ENCODE measurements around the gene GALNT17.

Gene GALNT17

GRCh38 chr7:71488308-71488707 lies 356.4 kb downstream of the GALNT17 start:
- TF ChIP-seq GATA2 (IDR thresholded peaks at IDR 0.05; ENCODE audit: low read depth, low read length) (no peak), GATA3 (IDR thresholded peaks at IDR 0.05; ENCODE audit: low read depth, low read length) (no peak)

DNA sequence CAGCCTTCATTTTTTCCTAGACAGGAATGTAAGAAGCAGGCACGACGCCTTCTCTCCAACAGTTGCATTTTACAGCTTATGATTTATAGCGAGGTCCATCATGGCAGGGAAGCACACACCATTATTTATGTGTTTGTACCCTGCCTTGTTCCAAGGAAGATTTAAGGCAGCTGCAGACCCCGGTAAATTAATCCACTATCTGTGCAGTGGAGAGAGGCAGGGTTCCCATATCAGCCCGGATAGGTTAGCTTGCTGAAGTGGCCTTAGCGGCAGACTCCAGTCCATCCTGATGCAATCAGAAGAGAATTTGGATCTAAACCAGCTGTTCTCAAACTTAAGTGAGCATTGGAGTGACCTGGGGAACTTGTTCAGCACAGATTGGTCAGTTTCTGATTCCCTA lies 359.4 kb downstream of the GALNT17 start:
- TF ChIP-seq GATA2 (IDR thresholded peaks at IDR 0.05; ENCODE audit: low read depth, low read length) (no peak), GATA3 (IDR thresholded peaks at IDR 0.05; ENCODE audit: low read depth, low read length) (no peak)

- TF ChIP-seq GATA2 (IDR thresholded peaks at IDR 0.05; ENCODE audit: low read depth, low read length): no peak
- TF ChIP-seq GATA3 (IDR thresholded peaks at IDR 0.05; ENCODE audit: low read depth, low read length): no peak
Observed at GRCh38 chr7:71495828-71496227, 363.9 kb downstream of the GALNT17 start.

DNA sequence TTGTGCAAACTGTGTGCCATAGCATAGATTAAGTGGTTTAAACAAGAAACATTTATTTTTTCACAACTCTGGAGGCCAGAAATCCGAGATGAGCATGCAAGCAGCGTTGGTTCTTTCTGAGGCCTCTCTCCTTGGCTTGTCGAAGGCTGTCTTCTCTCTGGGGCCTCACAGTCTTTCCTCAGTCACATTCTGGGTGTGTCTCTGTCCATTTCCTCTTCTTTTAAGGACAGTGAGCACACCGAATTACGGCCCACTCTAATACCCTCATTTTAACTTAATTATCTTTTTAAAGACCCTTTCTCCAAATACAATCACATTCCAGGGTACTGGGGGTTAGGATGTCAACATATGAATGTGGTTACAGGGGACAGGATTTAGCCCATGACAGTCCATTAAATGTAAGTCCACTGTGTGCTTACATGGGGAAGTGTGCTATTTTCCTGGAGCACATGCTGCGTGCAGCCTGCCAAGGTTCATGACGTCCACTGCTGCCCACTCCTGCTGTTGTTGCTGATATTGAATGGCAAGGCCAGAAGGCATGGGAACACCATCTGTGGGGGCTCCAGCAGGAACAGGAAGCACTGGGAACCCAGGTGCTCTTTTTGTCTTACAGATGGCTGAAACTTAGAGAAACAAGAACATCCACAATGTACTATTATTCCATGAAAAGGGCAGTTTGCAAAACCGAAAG lies 365.5 kb downstream of the GALNT17 start:
- no peak for TF ChIP-seq GATA3 (IDR thresholded peaks at IDR 0.05; ENCODE audit: low read depth, low read length)
- no peak for TF ChIP-seq GATA2 (IDR thresholded peaks at IDR 0.05; ENCODE audit: low read depth, low read length)

GRCh38 chr7:71498381-71498780 lies 366.4 kb downstream of the GALNT17 start:
- no peak for TF ChIP-seq GATA2 (IDR thresholded peaks at IDR 0.05; ENCODE audit: low read depth, low read length)
- no peak for TF ChIP-seq GATA3 (IDR thresholded peaks at IDR 0.05; ENCODE audit: low read depth, low read length)

GRCh38 chr7:71504697-71505441 lies 372.9 kb downstream of the GALNT17 start:
- no peak for TF ChIP-seq GATA3 (IDR thresholded peaks at IDR 0.05; ENCODE audit: low read depth, low read length)
- no peak for TF ChIP-seq GATA2 (IDR thresholded peaks at IDR 0.05; ENCODE audit: low read depth, low read length)

GRCh38 chr7:71506822-71507221 lies 374.9 kb downstream of the GALNT17 start:
- no peak for TF ChIP-seq GATA2 (IDR thresholded peaks at IDR 0.05; ENCODE audit: low read depth, low read length)
- TF ChIP-seq GATA3 (IDR thresholded peaks at IDR 0.05; ENCODE audit: low read depth, low read length): no peak

GRCh38 chr7:71507680-71508602 lies 376.0 kb downstream of the GALNT17 start:
- TF ChIP-seq GATA3 (IDR thresholded peaks at IDR 0.05; ENCODE audit: low read depth, low read length): no peak
- TF ChIP-seq GATA2 (IDR thresholded peaks at IDR 0.05; ENCODE audit: low read depth, low read length): no peak

DNA sequence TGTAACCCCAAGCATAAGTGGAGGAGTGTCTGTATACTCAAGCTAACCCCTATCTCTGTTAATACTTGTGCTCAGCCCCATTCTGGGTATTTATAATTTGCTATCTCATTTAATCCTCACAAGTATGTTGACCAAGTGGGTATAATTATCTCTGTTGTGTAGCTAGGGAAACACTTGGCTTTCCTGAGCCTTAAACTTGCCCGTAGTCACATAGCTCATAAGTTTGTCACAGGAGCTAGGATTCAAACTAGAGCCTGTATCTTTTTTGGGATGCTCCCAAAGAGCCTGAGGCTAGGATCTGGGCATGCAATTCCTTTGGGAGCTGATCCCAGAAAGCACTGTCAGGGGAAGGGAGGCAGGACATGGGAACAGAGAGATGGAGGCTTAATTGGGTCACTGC lies 377.4 kb downstream of the GALNT17 start:
- no peak for TF ChIP-seq GATA2 (IDR thresholded peaks at IDR 0.05; ENCODE audit: low read depth, low read length)
- TF ChIP-seq GATA3 (IDR thresholded peaks at IDR 0.05; ENCODE audit: low read depth, low read length): no peak

- TF ChIP-seq GATA3 (IDR thresholded peaks at IDR 0.05; ENCODE audit: low read depth, low read length) (no peak), GATA2 (IDR thresholded peaks at IDR 0.05; ENCODE audit: low read depth, low read length) (no peak)
Observed at GRCh38 chr7:71511361-71511807, 379.4 kb downstream of the GALNT17 start.

DNA sequence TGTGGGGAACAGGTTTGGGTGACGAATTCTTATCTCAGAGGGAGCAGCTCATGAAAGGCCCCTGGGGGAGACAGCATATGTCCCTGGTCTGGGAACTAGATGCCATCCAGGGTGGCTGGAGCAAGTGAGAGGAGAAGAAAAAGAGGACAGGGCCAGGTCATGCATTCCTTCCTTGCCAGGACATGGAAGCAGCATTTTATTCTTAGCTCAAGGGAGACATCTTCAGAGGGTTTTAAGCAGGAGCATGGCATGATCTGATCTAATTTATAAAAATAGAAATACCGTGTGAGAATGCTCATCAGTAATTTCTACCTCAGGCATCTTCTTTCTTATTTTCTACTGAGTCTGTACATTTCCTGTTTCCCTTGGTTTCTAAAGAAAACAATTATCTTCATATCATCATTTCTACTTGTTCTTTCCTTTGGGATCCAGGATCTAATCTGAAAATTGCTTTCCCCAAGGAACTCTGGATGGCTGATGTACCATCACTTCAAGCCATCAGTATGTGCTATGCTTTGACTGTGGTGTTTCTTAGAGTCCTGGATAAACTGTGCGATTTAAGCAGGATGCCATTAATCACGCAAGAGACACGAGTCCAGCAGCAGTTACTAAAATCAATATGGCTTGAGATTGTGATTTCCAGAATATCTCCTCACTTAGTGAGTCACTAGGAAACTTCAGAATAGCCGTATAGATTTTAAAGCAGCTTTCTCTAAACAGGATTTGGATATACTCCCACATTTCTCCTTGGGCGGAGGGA lies 386.2 kb downstream of the GALNT17 start:
- no peak for TF ChIP-seq GATA3 (IDR thresholded peaks at IDR 0.05; ENCODE audit: low read depth, low read length)
- no peak for TF ChIP-seq GATA2 (IDR thresholded peaks at IDR 0.05; ENCODE audit: low read depth, low read length)

DNA sequence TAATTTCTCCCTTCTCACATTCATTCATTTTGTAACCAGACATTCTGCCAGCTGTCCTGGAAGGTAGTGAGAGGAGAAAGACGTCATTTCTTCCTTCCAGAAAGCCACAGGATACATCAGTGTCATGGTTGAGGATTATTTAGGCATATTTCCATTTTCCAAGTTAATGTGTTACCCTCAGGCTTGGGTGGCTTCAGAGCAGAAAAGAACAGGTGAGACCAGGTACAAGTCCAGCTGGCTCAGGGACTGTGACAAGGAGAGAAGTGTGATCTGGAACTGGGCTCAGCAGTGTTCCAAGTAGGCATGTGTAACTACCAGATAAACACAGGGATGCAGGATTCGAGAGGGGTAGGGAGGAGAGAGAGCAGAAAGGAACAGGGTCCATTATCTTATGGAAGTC lies 386.9 kb downstream of the GALNT17 start:
- TF ChIP-seq GATA2 (IDR thresholded peaks at IDR 0.05; ENCODE audit: low read depth, low read length) (no peak), GATA3 (IDR thresholded peaks at IDR 0.05; ENCODE audit: low read depth, low read length) (no peak)

DNA sequence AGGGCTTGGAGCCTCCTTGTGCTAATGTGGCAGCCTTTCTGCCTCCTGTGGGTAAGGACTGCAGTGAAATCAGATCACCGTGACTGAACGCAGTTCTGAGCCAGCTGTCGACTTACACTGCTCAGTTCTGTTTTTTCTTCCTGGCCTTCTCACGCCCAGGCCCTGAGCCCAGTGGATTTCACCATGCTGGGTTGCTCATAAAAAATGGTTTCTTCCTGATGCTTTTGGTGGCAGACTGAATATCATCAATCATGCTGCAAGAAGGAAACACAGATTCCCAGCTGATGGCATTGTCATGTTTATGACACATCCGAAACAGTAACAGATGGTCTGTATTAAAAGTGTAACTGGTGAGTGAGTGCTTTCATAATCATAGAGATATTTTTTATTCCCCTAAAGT lies 389.6 kb downstream of the GALNT17 start:
- no peak for TF ChIP-seq GATA3 (IDR thresholded peaks at IDR 0.05; ENCODE audit: low read depth, low read length)
- no peak for TF ChIP-seq GATA2 (IDR thresholded peaks at IDR 0.05; ENCODE audit: low read depth, low read length)

All from SH-SY5Y (cell line).